MCF 10A (cell line): ENCODE data around the gene CASK. TPM values are rescaled to one million over a fixed set of nuclear protein-coding genes. Genes with fewer than 3 reads are reported as not detected.
A peak's percentile ranks its signal among the peaks of the same experiment; 100 is the strongest.

Source experiments
- BruUV-seq: library from RNA; stranded (reverse); fragments of 400-500 nt; replicated peaks from 2 replicates; lab custom pipeline; 2021; lab: Mats Ljungman, UMichigan
- CTCF ChIA-PET: fragments of 300-600 bp; sonication (Branson Sonifier 250); formaldehyde crosslinking; extraction: SDS; loops from one replicate; lab custom pipeline; 2021; ENCODE audit warnings: antibody characterized with exemption, inconsistent platforms; lab: Yijun Ruan, JAX
- POLR2A ChIA-PET: fragments of 300-600, 350-650 bp; sonication (Branson Sonifier 250); formaldehyde crosslinking; extraction: SDS; loops from one replicate; lab custom pipeline; 2020; ENCODE audit warnings: antibody characterized with exemption, inconsistent platforms; lab: Yijun Ruan, JAX
- DNase-seq: peaks from one replicate; pipeline ENCODE4 v3.0.0-alpha.2; 2018; ENCODE audit not compliant: unreplicated experiment
- H3K27ac Mint-ChIP-seq: one replicate; pipeline ENCODE4 v1.8.0; 2022; ENCODE audit warnings: mild to moderate bottlenecking, low read depth, mixed read lengths; ENCODE audit not compliant: unreplicated experiment
- H3K27me3 Mint-ChIP-seq: one replicate; pipeline ENCODE4 v1.8.0; 2022; ENCODE audit warnings: mixed read lengths; ENCODE audit not compliant: insufficient read depth, unreplicated experiment
- H3K36me3 Mint-ChIP-seq: one replicate; pipeline ENCODE4 v1.8.0; 2022; ENCODE audit warnings: mild to moderate bottlenecking, moderate library complexity, mixed read lengths; ENCODE audit not compliant: insufficient read depth, unreplicated experiment
- H3K4me1 Mint-ChIP-seq: one replicate; pipeline ENCODE4 v1.8.0; 2022; ENCODE audit warnings: mixed read lengths; ENCODE audit not compliant: insufficient read depth, unreplicated experiment
- H3K4me3 Mint-ChIP-seq: one replicate; pipeline ENCODE4 v1.8.0; 2022; ENCODE audit warnings: mild to moderate bottlenecking, moderate library complexity, mixed read lengths; ENCODE audit not compliant: unreplicated experiment
- H3K9me3 Mint-ChIP-seq: one replicate; pipeline ENCODE4 v1.8.0; 2022; ENCODE audit warnings: mixed read lengths; ENCODE audit not compliant: unreplicated experiment
- intact Hi-C: fragments of 100-400 bp; cut with micrococcal nuclease; formaldehyde crosslinking; loops from 2 replicates; pipeline ENCODE4 v1.14.1; 2022
- total RNA-seq: library from RNA; stranded (reverse); gene quantifications from 2 replicates; pipeline ENCODE4 v1.2.3, GENCODE V29; 2022
- TF ChIP-seq, protein P1 (sequence below): fragments of 200-600 bp; IDR thresholded peaks from one replicate; pipeline ENCODE4 v1.8.0; 2022; ENCODE audit warnings: antibody characterized with exemption, mild to moderate bottlenecking; ENCODE audit not compliant: unreplicated experiment

The CASK gene
- total RNA-seq, 1 experiment from 2014 or later = 34.9 TPM

DNA sequence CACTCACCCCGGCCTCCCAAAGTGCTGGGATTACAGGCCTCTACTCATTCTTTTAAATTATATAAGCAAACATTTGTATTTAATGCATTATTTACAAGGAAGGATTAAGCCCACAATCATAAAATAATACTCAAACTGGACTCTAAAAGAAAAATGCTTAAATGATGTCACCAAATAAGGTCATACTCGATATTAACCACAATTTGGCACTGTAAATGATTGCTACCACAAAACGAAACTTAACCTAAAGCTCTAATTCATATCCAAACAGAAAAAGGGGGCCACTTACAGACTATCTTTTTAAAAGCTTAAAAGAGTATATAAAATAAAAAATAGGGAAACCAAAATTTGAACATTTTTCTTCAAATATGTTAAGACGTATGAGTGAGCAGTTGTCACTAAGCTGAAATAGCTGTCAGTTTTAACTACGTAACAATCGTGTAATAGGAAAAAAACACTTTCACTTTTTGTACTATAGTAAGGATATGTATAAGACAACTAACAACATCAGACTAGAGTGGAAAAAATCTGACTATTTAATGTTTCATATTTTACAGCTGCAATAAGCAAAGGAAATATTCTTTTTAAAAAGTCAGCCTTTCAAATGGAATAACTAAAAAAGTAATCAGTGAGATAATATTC is 342.8 kb downstream of the CASK start:
- DNase-seq = no peak
- Mint-ChIP-seq H3K27me3 (peaks cover 62% of the 10 kb centered on the region), H3K9me3 (no peaks in the 10 kb centered on the region), H3K4me3 (no peak overlapping the region), H3K4me1 (no peaks in the 10 kb centered on the region), H3K36me3 (peaks cover 14% of the 10 kb centered on the region), H3K27ac (no peak overlapping the region)
- TF ChIP-seq, protein P1, sequence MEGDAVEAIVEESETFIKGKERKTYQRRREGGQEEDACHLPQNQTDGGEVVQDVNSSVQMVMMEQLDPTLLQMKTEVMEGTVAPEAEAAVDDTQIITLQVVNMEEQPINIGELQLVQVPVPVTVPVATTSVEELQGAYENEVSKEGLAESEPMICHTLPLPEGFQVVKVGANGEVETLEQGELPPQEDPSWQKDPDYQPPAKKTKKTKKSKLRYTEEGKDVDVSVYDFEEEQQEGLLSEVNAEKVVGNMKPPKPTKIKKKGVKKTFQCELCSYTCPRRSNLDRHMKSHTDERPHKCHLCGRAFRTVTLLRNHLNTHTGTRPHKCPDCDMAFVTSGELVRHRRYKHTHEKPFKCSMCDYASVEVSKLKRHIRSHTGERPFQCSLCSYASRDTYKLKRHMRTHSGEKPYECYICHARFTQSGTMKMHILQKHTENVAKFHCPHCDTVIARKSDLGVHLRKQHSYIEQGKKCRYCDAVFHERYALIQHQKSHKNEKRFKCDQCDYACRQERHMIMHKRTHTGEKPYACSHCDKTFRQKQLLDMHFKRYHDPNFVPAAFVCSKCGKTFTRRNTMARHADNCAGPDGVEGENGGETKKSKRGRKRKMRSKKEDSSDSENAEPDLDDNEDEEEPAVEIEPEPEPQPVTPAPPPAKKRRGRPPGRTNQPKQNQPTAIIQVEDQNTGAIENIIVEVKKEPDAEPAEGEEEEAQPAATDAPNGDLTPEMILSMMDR = no peak
- ChIA-PET CTCF (interaction anchor here (1.4 to 1.6 kb wide), 2 partner anchors 30 to 400 kb away, joined by 3 to 4 read pairs; no protein-coding TSS in a partner anchor), POLR2A (interaction anchor here (0.7 kb wide), 1 partner anchor 9 kb away, joined by 3 read pairs; no protein-coding TSS in a partner anchor)
- BruUV-seq = no TSS peak
- intact Hi-C loops = no loop called here

- Mint-ChIP-seq H3K9me3 (no peaks in the 10 kb centered on the region), H3K36me3 (no peaks in the 10 kb centered on the region), H3K27ac (no peak overlapping the region), H3K4me3 (no peak overlapping the region), H3K4me1 (no peaks in the 10 kb centered on the region), H3K27me3 (peaks cover 59% of the 10 kb centered on the region)
- no peak for DNase-seq
- BruUV-seq = no TSS peak
- CTCF ChIA-PET = no interaction called here
- intact Hi-C loops = no loop called here
- POLR2A ChIA-PET = no interaction called here
- TF ChIP-seq, protein P1 = no peak
These were observed 359.5 kb downstream of the CASK start for GRCh38 chrX:41563876-41564275.

GRCh38 chrX:41561045-41561444 is 362.3 kb downstream of the CASK start:
- TF ChIP-seq, protein P1 = no peak
- Mint-ChIP-seq H3K4me3 (no peak overlapping the region), H3K36me3 (no peaks in the 10 kb centered on the region), H3K27me3 (peaks cover 69% of the 10 kb centered on the region), H3K27ac (peak overlapping the region; percentile 37), H3K4me1 (no peaks in the 10 kb centered on the region), H3K9me3 (no peaks in the 10 kb centered on the region)
- peak; percentile 50 for DNase-seq
- BruUV-seq = no TSS peak
- intact Hi-C loops = no loop called here
- ChIA-PET CTCF (no interaction called here), POLR2A (no interaction called here)

DNA sequence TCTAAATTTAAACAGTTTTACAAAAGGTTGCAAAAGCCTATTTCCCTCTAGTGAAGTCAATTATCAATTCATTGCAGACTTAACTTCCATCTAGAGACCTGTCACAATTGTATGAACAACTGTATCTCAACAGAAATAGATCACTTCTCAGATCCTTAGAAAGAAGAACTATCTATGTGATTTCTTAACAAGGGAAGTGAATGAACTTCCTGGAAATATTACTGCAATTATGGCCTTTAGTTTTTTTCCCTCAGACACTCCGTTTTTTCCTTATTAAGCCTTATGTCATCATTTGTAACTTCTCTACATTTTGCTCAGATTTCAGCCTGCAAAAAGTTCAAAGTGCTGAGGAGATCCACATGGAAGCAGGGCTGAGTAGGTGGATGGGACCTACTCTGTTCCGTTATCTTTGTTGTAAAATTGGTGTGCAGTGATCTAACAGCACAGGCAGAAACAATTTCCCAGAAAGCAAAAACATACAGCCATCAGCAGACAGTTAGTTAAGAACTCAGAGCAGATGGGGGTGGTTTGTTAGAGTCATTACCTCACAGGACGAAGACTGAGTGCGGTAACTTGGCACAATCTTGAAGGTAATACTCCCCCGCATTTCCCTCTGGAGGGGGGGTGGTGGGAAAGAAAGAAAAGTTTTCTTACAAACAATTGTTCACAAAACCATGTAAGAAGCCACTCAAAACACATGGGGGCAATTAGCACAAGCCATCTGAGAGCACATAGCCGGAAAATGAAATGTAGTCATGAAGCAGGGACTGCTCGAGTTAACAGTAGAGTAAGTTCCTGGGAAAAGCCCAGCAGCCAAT is 363.9 kb downstream of the CASK start:
- intact Hi-C loops = loop anchor here (2.0 to 10.0 kb wide), 3 partner anchors 199 to 1995 kb away; no protein-coding TSS in a partner anchor
- TF ChIP-seq, protein P1 = no peak
- no peak overlapping the region for H3K27ac Mint-ChIP-seq
- no peak for DNase-seq
- no peak overlapping the region for H3K4me3 Mint-ChIP-seq
- H3K9me3 Mint-ChIP-seq = no peaks in the 10 kb centered on the region
- H3K36me3 Mint-ChIP-seq = no peaks in the 10 kb centered on the region
- ChIA-PET CTCF (interaction anchor here (1.0 kb wide), 1 partner anchor 94 kb away, joined by 3 read pairs; no protein-coding TSS in a partner anchor), POLR2A (no interaction called here)
- BruUV-seq = no TSS peak
- H3K4me1 Mint-ChIP-seq = no peaks in the 10 kb centered on the region
- peaks cover 53% of the 10 kb centered on the region for H3K27me3 Mint-ChIP-seq
